GM19463 (cell line): ENCODE measurements around the gene SLC39A11.

ENCODE experiments used
- ATAC-seq: cut with Tn5 transposase; IDR thresholded peaks from one replicate; pipeline ENCODE4 v1.9.1; 2021; ENCODE audit warnings: mild to moderate bottlenecking, moderate library complexity; ENCODE audit not compliant: unreplicated experiment

Gene SLC39A11

GRCh38 chr17:72667096-72668063 lies 425.1 kb downstream of the SLC39A11 start:
- ATAC-seq, result no peak

GRCh38 chr17:72665852-72666851 lies 426.3 kb downstream of the SLC39A11 start:
- no peak for ATAC-seq

GRCh38 chr17:72662827-72663190 lies 429.7 kb downstream of the SLC39A11 start:
- no peak for ATAC-seq

GRCh38 chr17:72661945-72662826 lies 430.3 kb downstream of the SLC39A11 start:
- ATAC-seq, result no peak

GRCh38 chr17:72661116-72661944 lies 431.2 kb downstream of the SLC39A11 start:
- no peak for ATAC-seq

- ATAC-seq, result no peak
These were observed 432.0 kb downstream of the SLC39A11 start for GRCh38 chr17:72660274-72661115.

GRCh38 chr17:72659811-72660210 lies 432.7 kb downstream of the SLC39A11 start:
- ATAC-seq, result no peak

- no peak for ATAC-seq
These were observed 433.8 kb downstream of the SLC39A11 start for GRCh38 chr17:72658675-72659074.

- no peak for ATAC-seq
These were observed 434.8 kb downstream of the SLC39A11 start for GRCh38 chr17:72657467-72658317.

GRCh38 chr17:72656130-72656763 lies 436.2 kb downstream of the SLC39A11 start:
- ATAC-seq, result no peak

- no peak for ATAC-seq
These were observed 437.8 kb downstream of the SLC39A11 start for GRCh38 chr17:72654706-72655105.

- no peak for ATAC-seq
These were observed 440.5 kb downstream of the SLC39A11 start for GRCh38 chr17:72651988-72652387.

- ATAC-seq, result no peak
These were observed 443.8 kb downstream of the SLC39A11 start for GRCh38 chr17:72648702-72649101.

- ATAC-seq, result no peak
These were observed 446.3 kb downstream of the SLC39A11 start for GRCh38 chr17:72646176-72646575.

GRCh38 chr17:72644492-72644891 lies 448.0 kb downstream of the SLC39A11 start:
- ATAC-seq, result no peak

GRCh38 chr17:72643575-72644216 lies 448.8 kb downstream of the SLC39A11 start:
- no peak for ATAC-seq

- no peak for ATAC-seq
These were observed 449.8 kb downstream of the SLC39A11 start for GRCh38 chr17:72642720-72643119.
